Calu3 (cell line): ENCODE data around the gene EML6. TPM values are rescaled to one million over a fixed set of nuclear protein-coding genes. Genes with fewer than 3 reads are reported as not detected.

Experiments
- BruUV-seq: library from RNA; stranded (reverse); fragments of 400-500 nt; replicated peaks from 2 replicates; lab custom pipeline; 2021; lab: Mats Ljungman, UMichigan
- CTCF ChIA-PET: fragments of 300-600 bp; sonication (Branson Sonifier 250); formaldehyde crosslinking; loops from one replicate; lab custom pipeline; 2022; ENCODE audit warnings: antibody characterized with exemption; lab: Charles Lee
- DNase-seq: peaks from one replicate; pipeline ENCODE4 v3.0.0; 2022
- H3K27ac Mint-ChIP-seq: one replicate; pipeline ENCODE4 v1.8.0; 2022; ENCODE audit warnings: mixed read lengths; ENCODE audit not compliant: unreplicated experiment
- H3K27me3 Mint-ChIP-seq: one replicate; pipeline ENCODE4 v1.8.0; 2022; ENCODE audit warnings: mixed read lengths; ENCODE audit not compliant: unreplicated experiment
- H3K36me3 Mint-ChIP-seq: one replicate; pipeline ENCODE4 v1.8.0; 2022; ENCODE audit warnings: mild to moderate bottlenecking, moderate library complexity, mixed read lengths; ENCODE audit not compliant: insufficient read depth, unreplicated experiment
- H3K4me1 Mint-ChIP-seq: one replicate; pipeline ENCODE4 v1.8.0; 2022; ENCODE audit warnings: mild to moderate bottlenecking, low read depth, mixed read lengths; ENCODE audit not compliant: unreplicated experiment
- H3K4me3 Mint-ChIP-seq: one replicate; pipeline ENCODE4 v1.8.0; 2022; ENCODE audit warnings: mild to moderate bottlenecking, low read depth, moderate library complexity, mixed read lengths; ENCODE audit not compliant: unreplicated experiment
- H3K9me3 Mint-ChIP-seq: one replicate; pipeline ENCODE4 v1.8.0; 2022; ENCODE audit warnings: low read depth, mixed read lengths; ENCODE audit not compliant: unreplicated experiment
- CTCF ChIP-seq: fragments of 200-600 bp; IDR thresholded peaks from one replicate; pipeline ENCODE4 v1.8.0; 2022; ENCODE audit warnings: antibody characterized with exemption; ENCODE audit not compliant: unreplicated experiment
- intact Hi-C: fragments of 100-400 bp; cut with micrococcal nuclease; formaldehyde crosslinking; loops from one replicate; pipeline ENCODE4 v1.10.0; 2022; ENCODE audit not compliant: unreplicated experiment
- total RNA-seq: library from RNA; stranded (reverse); gene quantifications from 2 replicates; pipeline ENCODE4 v1.2.3, GENCODE V29; 2022

Gene EML6
- total RNA-seq, 1 experiment from 2014 or later = 0.45 TPM

- H3K36me3 Mint-ChIP-seq = no peaks in the 10 kb centered on the region
- no peak overlapping the region for H3K27ac Mint-ChIP-seq
- no peak for TF ChIP-seq CTCF
- peaks cover 28% of the 10 kb centered on the region for H3K27me3 Mint-ChIP-seq
- intact Hi-C loops = no loop called here
- no TSS peak for BruUV-seq
- CTCF ChIA-PET = no interaction called here
- no peaks in the 10 kb centered on the region for H3K4me1 Mint-ChIP-seq
- H3K4me3 Mint-ChIP-seq = no peak overlapping the region
- no peaks in the 10 kb centered on the region for H3K9me3 Mint-ChIP-seq
- DNase-seq = no peak
Observed at GRCh38 chr2:54944724-54945326, 221.4 kb downstream of the EML6 start.

DNA sequence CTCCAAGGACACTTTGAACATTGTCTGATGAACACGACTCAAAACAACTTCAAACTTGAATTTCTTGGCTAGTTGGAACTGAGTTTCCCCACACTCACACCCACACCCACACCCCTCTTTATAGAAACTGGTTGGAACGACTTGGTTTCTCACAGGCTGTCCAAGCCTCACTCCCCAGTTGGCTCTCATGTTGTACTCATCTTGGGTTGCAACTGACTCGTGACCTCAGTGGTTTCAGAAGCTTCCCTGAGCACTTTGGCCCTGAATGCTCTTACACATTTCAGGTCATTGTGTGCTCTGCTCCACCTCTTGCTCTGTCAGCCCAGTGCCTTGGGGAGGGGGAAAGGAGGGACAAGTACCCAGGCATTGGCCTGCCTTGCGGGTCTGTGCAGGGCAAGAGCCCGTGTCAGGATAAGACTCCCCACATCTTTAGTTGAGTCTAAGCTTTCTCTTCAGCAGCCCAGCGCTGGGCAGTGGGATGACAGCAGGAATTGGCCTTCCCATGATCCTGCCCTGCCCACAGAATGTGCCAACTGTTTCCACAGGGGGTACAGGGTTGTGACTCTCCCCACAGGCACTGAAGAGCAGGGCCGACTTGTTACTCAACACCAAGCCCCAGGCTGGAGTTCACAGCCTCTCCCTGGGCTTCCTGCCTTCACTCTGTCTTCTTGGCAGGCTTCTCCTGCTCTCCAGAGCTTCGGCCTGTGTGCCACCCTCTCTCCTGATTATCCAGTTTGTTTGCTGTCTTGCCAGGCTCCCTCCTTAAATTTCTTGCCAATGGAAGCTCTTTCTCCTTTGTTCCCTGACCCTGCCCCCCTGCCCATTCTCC lies 222.1 kb downstream of the EML6 start:
- Mint-ChIP-seq H3K27ac (no peak overlapping the region), H3K27me3 (peaks cover 35% of the 10 kb centered on the region), H3K9me3 (no peaks in the 10 kb centered on the region), H3K4me1 (no peaks in the 10 kb centered on the region), H3K4me3 (no peak overlapping the region), H3K36me3 (no peaks in the 10 kb centered on the region)
- no TSS peak for BruUV-seq
- intact Hi-C loops = no loop called here
- CTCF ChIA-PET = no interaction called here
- DNase-seq = no peak
- no peak for TF ChIP-seq CTCF

DNA sequence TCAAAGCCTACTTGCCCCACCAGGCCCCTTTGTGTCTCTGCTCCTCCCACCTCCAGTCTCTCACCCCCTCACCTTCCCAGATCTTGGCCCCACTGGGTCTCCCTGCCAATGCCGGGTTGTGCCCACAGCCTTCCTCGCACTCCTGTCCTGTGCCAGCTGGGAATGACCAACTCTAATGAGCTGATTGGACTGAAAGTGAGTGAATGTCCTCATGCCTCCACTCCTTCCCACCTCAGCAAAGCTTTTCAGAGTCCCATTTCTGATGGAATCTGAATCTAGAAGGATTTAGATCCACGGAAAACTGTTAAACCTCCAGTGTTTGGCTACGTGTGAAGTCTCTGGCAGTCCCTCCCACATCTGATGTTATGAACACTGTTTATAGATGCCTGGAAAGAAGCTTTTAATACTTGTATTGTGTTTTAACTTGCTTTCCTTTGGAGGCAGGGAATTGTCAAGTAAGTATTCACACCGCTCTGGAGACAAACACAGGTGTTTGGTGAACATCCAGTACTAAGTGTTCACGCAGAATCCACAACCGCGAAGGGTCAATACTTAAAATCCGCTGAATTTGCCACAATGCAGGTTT lies 222.9 kb downstream of the EML6 start:
- H3K9me3 Mint-ChIP-seq = no peaks in the 10 kb centered on the region
- H3K4me1 Mint-ChIP-seq = no peaks in the 10 kb centered on the region
- peaks cover 35% of the 10 kb centered on the region for H3K27me3 Mint-ChIP-seq
- intact Hi-C loops = no loop called here
- no peak overlapping the region for H3K27ac Mint-ChIP-seq
- TF ChIP-seq CTCF = no peak
- no TSS peak for BruUV-seq
- no peaks in the 10 kb centered on the region for H3K36me3 Mint-ChIP-seq
- CTCF ChIA-PET = no interaction called here
- no peak overlapping the region for H3K4me3 Mint-ChIP-seq
- DNase-seq = no peak

GRCh38 chr2:54947136-54947535 lies 223.7 kb downstream of the EML6 start:
- TF ChIP-seq CTCF = no peak
- Mint-ChIP-seq H3K9me3 (no peaks in the 10 kb centered on the region), H3K4me1 (no peaks in the 10 kb centered on the region), H3K36me3 (no peaks in the 10 kb centered on the region), H3K27ac (no peak overlapping the region), H3K27me3 (peaks cover 35% of the 10 kb centered on the region), H3K4me3 (no peak overlapping the region)
- intact Hi-C loops = no loop called here
- CTCF ChIA-PET = no interaction called here
- DNase-seq = no peak
- BruUV-seq = no TSS peak
